Measurements from ENCODE around the gene GUCA2A.

The GUCA2A gene

DNA sequence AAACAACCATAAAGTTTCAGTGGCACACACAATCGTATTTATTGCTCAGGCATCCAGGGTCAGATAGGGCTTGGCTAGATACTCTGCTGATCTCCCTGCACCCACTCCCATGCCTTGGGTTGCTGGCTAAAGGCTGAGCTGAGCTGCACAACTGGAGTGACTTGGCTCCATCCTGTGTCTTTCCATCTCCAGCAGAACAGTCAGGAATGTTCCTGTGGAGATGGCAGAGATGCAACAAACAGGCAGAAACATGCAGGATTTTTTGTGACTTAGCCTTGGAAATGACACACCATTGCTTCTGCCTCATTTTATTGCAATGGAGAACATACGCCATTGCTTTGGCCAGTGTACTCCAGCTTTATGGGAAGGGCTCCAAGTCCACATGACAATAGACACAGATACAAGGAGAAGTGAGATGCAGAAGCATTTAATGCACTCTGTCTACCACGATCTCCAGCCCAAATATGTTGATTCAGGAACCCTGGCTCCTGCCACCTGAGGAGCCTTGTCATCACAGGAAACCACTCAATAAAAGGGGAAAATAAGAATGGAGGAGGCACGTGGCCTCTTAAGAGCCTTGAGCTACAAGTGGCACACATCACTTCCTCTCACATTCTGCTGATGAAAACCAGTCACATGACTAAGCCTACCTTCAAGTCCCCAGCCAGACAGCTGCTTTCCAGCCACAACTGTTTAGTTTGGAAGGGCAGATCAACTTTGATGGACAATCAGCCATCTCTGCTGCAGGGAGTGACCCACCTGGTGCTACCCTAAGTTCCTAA lies 21.5 kb downstream of the GUCA2A start:
- ChIA-PET CTCF (interaction anchor here (0.8 kb wide), 1 partner anchor 30 kb away, joined by 3 read pairs; no protein-coding TSS in a partner anchor), POLR2A (interaction anchor here (1.5 kb wide), 1 partner anchor 624 kb away, joined by 4 read pairs; the partner anchor contains the start of genes C1orf50 and P3H1)
- DNase-seq (ENCODE audit: extremely low spot score) = no peak
- TF ChIP-seq FOXM1 (IDR thresholded peaks at IDR 0.05; ENCODE audit: borderline replicate concordance) (no peak), ELF4 (IDR thresholded peaks at IDR 0.05) (no peak), NFRKB (IDR thresholded peaks at IDR 0.05) (no peak), FOXK2 (IDR thresholded peaks at IDR 0.05) (no peak), FOXA1 (IDR thresholded peaks at IDR 0.05) (no peak), PKNOX1 (IDR thresholded peaks at IDR 0.05) (no peak), TARDBP (IDR thresholded peaks at IDR 0.05) (no peak), ZNF384 (IDR thresholded peaks at IDR 0.05) (no peak), CTBP1 (IDR thresholded peaks at IDR 0.05; ENCODE audit: borderline replicate concordance) (no peak)

GRCh38 chr1:42141978-42142377 lies 22.6 kb downstream of the GUCA2A start:
- ChIA-PET POLR2A (interaction anchor here (1.5 kb wide), 1 partner anchor 625 kb away, joined by 4 read pairs; the partner anchor contains the start of genes C1orf50 and P3H1), CTCF (no interaction called here)
- no peak for DNase-seq (ENCODE audit: extremely low spot score)
- no peak for TF ChIP-seq TARDBP (IDR thresholded peaks at IDR 0.05)
- TF ChIP-seq SP1 (IDR thresholded peaks at IDR 0.05) = no peak
- no peak for TF ChIP-seq ZNF384 (IDR thresholded peaks at IDR 0.05)
- TF ChIP-seq NFRKB (IDR thresholded peaks at IDR 0.05) = no peak
- TF ChIP-seq PKNOX1 (IDR thresholded peaks at IDR 0.05) = no peak
- TF ChIP-seq L3MBTL2 (conservative IDR thresholded peaks at IDR 0.05) = no peak
- TF ChIP-seq BHLHE40 (IDR thresholded peaks at IDR 0.05; ENCODE audit: borderline replicate concordance) = no peak
- TF ChIP-seq HDGF (IDR thresholded peaks at IDR 0.05; ENCODE audit: borderline replicate concordance) = no peak
- TF ChIP-seq FOXA1 (IDR thresholded peaks at IDR 0.05) = no peak
- no peak for TF ChIP-seq ELF4 (IDR thresholded peaks at IDR 0.05)
- TF ChIP-seq LEF1 (IDR thresholded peaks at IDR 0.05; ENCODE audit: borderline replicate concordance) = no peak
- TF ChIP-seq ARNT (IDR thresholded peaks at IDR 0.05) = no peak
- no peak for TF ChIP-seq FOXK2 (IDR thresholded peaks at IDR 0.05)

GRCh38 chr1:42140191-42140590 lies 24.4 kb downstream of the GUCA2A start:
- CTCF ChIA-PET = no interaction called here
- no peak for DNase-seq (ENCODE audit: extremely low spot score)
- POLR2A ChIA-PET = no interaction called here
- TF ChIP-seq FOXA1 (IDR thresholded peaks at IDR 0.05) = no peak
- TF ChIP-seq BHLHE40 (IDR thresholded peaks at IDR 0.05; ENCODE audit: borderline replicate concordance) = no peak
- TF ChIP-seq NFRKB (IDR thresholded peaks at IDR 0.05) = no peak

GRCh38 chr1:42139444-42139843 lies 25.1 kb downstream of the GUCA2A start:
- no peak for DNase-seq (ENCODE audit: extremely low spot score)
- POLR2A ChIA-PET = no interaction called here

DNA sequence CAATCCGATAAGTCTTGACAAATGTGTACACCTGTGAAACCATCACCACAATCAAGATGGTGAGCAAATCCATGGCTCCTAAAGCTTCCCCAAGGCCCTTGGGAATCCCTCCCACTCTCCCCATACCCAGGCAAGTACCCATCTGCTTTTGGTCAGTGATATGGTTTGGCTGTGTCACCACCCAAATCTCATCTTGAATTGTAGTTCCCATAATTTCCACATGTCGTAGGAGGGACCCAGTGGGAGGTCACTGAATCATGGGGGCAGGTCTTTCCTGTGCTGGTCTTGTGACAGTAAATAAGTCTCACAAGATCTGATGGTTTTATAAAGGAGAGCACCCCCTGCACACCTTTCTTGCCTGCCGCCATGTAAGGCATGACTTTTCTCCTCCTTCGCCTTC lies 26.0 kb downstream of the GUCA2A start:
- no peak for DNase-seq (ENCODE audit: extremely low spot score)
- ChIA-PET POLR2A (no interaction called here), CTCF (interaction anchor here (1.0 kb wide), 1 partner anchor 9 kb away, joined by 3 read pairs; no protein-coding TSS in a partner anchor)
- no peak for TF ChIP-seq FOXM1 (IDR thresholded peaks at IDR 0.05; ENCODE audit: borderline replicate concordance)
- no peak for TF ChIP-seq NFRKB (IDR thresholded peaks at IDR 0.05)
- no peak for TF ChIP-seq FOXK2 (IDR thresholded peaks at IDR 0.05)
- no peak for TF ChIP-seq SP1 (IDR thresholded peaks at IDR 0.05)
- no peak for TF ChIP-seq FOXA1 (IDR thresholded peaks at IDR 0.05)
- no peak for TF ChIP-seq PKNOX1 (IDR thresholded peaks at IDR 0.05)
- TF ChIP-seq ZNF384 (IDR thresholded peaks at IDR 0.05) = no peak
- no peak for TF ChIP-seq CTBP1 (IDR thresholded peaks at IDR 0.05; ENCODE audit: borderline replicate concordance)
- no peak for TF ChIP-seq LEF1 (IDR thresholded peaks at IDR 0.05; ENCODE audit: borderline replicate concordance)
- no peak for TF ChIP-seq SUZ12 (IDR thresholded peaks at IDR 0.05)
- no peak for TF ChIP-seq TARDBP (IDR thresholded peaks at IDR 0.05)
- TF ChIP-seq BHLHE40 (IDR thresholded peaks at IDR 0.05; ENCODE audit: borderline replicate concordance) = no peak

More at GRCh38 chr1:42139444-42139843, 25.1 kb downstream of the GUCA2A start:
- CTCF ChIA-PET = no interaction called here
- no peak for TF ChIP-seq FOXA1 (IDR thresholded peaks at IDR 0.05)
- no peak for TF ChIP-seq FOXM1 (IDR thresholded peaks at IDR 0.05; ENCODE audit: borderline replicate concordance)

DNA sequence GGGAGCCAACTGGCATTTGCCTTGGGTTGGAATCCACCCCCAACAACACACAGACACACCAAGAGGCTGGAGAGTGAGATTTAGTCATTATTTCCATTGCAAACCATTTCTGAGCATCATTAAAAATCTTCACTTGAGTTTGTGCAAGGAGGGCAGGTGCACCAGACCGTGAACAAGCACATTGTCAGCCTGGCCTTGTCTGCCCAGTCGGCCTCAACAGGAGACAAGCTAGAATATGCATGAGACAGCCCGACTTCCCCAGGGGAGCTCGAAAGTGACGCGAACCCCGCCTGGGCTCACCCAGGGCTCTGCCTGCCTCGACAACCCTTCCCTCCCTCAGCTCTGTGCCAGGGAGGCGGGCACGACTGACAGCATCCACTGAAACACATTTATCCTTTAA lies 26.8 kb downstream of the GUCA2A start:
- POLR2A ChIA-PET = no interaction called here
- TF ChIP-seq FOXK2 (IDR thresholded peaks at IDR 0.05) (no peak), FOXM1 (IDR thresholded peaks at IDR 0.05; ENCODE audit: borderline replicate concordance) (no peak)
- no peak for DNase-seq (ENCODE audit: extremely low spot score)
- CTCF ChIA-PET = interaction anchor here (1.0 kb wide), 1 partner anchor 9 kb away, joined by 3 read pairs; no protein-coding TSS in a partner anchor

DNA sequence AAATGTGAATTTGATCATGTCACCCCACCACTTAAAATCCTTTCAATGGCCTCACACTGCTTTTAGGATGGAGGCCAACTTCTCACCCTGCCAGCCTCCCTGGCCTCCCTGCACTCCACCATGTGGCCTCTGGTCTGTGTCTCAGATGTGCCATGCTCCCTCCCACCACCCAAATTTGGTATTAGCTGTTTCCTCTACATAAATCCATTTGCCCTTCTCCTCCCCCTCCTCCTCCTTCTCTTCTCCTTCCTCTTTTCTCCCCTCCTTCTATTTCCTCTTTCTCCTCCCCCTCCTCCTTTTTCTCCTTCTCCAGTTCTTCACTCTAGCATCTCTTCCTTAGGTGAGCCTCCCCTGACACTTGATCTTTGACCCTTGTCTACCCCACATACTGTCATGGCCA lies 28.1 kb downstream of the GUCA2A start:
- TF ChIP-seq SP1 (IDR thresholded peaks at IDR 0.05) (no peak), LEF1 (IDR thresholded peaks at IDR 0.05; ENCODE audit: borderline replicate concordance) (no peak), BHLHE40 (IDR thresholded peaks at IDR 0.05; ENCODE audit: borderline replicate concordance) (no peak), FOXA1 (IDR thresholded peaks at IDR 0.05) (no peak), ELF4 (IDR thresholded peaks at IDR 0.05) (no peak), SUZ12 (IDR thresholded peaks at IDR 0.05) (no peak)
- ChIA-PET CTCF (no interaction called here), POLR2A (no interaction called here)
- DNase-seq (ENCODE audit: extremely low spot score) = no peak
